ENCODE results near the gene ATP2B3. TPM values are rescaled to one million over a fixed set of nuclear protein-coding genes. Genes with fewer than 3 reads are reported as not detected.
A peak's percentile ranks its signal among the peaks of the same experiment; 100 is the strongest.

Gene ATP2B3
- total and polyA plus RNA-seq, 11 donors = 0.12 TPM; not detected in 10

- no peak overlapping the region for H3K27ac ChIP-seq
- H3K36me3 ChIP-seq = no peaks in the 10 kb centered on the region
- whole genome bisulfite sequencing, 4 donors = 38 to 54% (median 42%) methylated on average over 17 to 31 of the region's 31 CpGs
- intact Hi-C loops (cut with DNase I) = loop anchor here in 2 of 10 donors (2.0 to 10.0 kb wide), 3 partner anchors 128 to 415 kb away; no protein-coding TSS in a partner anchor
- peaks cover 0 to 3% (median 0%) of the 10 kb centered on the region in 12 donors for H3K4me1 ChIP-seq
- H3K4me3 ChIP-seq = no peak overlapping the region
- ATAC-seq = peak; percentile 68 to 91 (median 86)
- TF ChIP-seq POLR2A (IDR thresholded peaks at IDR 0.05) = no peak
- TF ChIP-seq CTCF (IDR thresholded peaks at IDR 0.05) = peak; percentile 61 to 91 (median 76)
- peaks cover 0 to 11% (median 0%) of the 10 kb centered on the region in 9 donors for H3K27me3 ChIP-seq
- H3K9me3 ChIP-seq = no peaks in the 10 kb centered on the region
- DNase-seq = peak; percentile 45 to 84 (median 73)
These were observed 21.9 kb downstream of the ATP2B3 start for GRCh38 chrX:153539171-153539978.

- TF ChIP-seq CTCF (IDR thresholded peaks at IDR 0.05) = no peak
- H3K9me3 ChIP-seq = no peaks in the 10 kb centered on the region
- H3K27ac ChIP-seq = no peak overlapping the region
- no peak for DNase-seq
- H3K36me3 ChIP-seq = no peaks in the 10 kb centered on the region
- 65 to 71% (median 69%) methylated on average over 8 to 9 of the region's 9 CpGs for WGBS, 4 donors
- H3K4me1 ChIP-seq = peaks cover 0 to 3% (median 0%) of the 10 kb centered on the region in 12 donors
- no peak for ATAC-seq
- peaks cover 0 to 11% (median 0%) of the 10 kb centered on the region in 9 donors for H3K27me3 ChIP-seq
- intact Hi-C loops (cut with DNase I) = loop anchor here in 2 of 10 donors (2.0 to 10.0 kb wide), 3 partner anchors 127 to 415 kb away; no protein-coding TSS in a partner anchor
- no peak overlapping the region for H3K4me3 ChIP-seq
These were observed 22.5 kb downstream of the ATP2B3 start for GRCh38 chrX:153539979-153540358.

- no peak overlapping the region for H3K27ac ChIP-seq
- intact Hi-C loops (cut with DNase I) = no loop called here
- no peaks in the 10 kb centered on the region for H3K9me3 ChIP-seq
- H3K4me3 ChIP-seq = no peak overlapping the region
- ATAC-seq (no peak), DNase-seq (no peak)
- H3K27me3 ChIP-seq = peaks cover 0 to 7% (median 0%) of the 10 kb centered on the region in 9 donors
- 82 to 85% (median 82%) methylated on average over 6 to 8 of the region's 8 CpGs for WGBS, 4 donors
- peaks cover 0 to under 1% (median 0%) of the 10 kb centered on the region in 12 donors for H3K4me1 ChIP-seq
- H3K36me3 ChIP-seq = no peaks in the 10 kb centered on the region
- no peak for TF ChIP-seq POLR2A (IDR thresholded peaks at IDR 0.05)
- no peak for TF ChIP-seq CTCF (IDR thresholded peaks at IDR 0.05)
These were observed 27.3 kb downstream of the ATP2B3 start for GRCh38 chrX:153544727-153545126.

- no peak overlapping the region for H3K4me3 ChIP-seq
- intact Hi-C loops (cut with DNase I) = no loop called here
- no peaks in the 10 kb centered on the region for H3K36me3 ChIP-seq
- H3K27me3 ChIP-seq = no peaks in the 10 kb centered on the region
- H3K27ac ChIP-seq = no peak overlapping the region
- WGBS, 4 donors = 66 to 94% (median 75%) methylated on average over 8 to 11 of the region's 11 CpGs
- ATAC-seq = no peak
- TF ChIP-seq CTCF (IDR thresholded peaks at IDR 0.05) = no peak
- no peak for TF ChIP-seq POLR2A (IDR thresholded peaks at IDR 0.05)
- H3K4me1 ChIP-seq = no peaks in the 10 kb centered on the region
- H3K9me3 ChIP-seq = no peaks in the 10 kb centered on the region
- DNase-seq = no peak
These were observed 28.9 kb downstream of the ATP2B3 start for GRCh38 chrX:153546386-153546785.

Data from heart left ventricle (tissue), 16 donors.